SU-DHL-6 (cell line): Measurements from ENCODE around the gene MS4A10.

ENCODE experiments used
- H2AFZ ChIP-seq: fragments of 200-600 bp; sonication (generic); 2 replicates; pipeline ENCODE4 v1.6.1; 2014; ENCODE audit warnings: low read depth, mild to moderate bottlenecking, moderate library complexity, mixed read lengths, antibody characterized with exemption, low read length; ENCODE audit not compliant: severe bottlenecking
- H3F3A ChIP-seq: fragments of 200-600 bp; shearing (Covaris generic); 2 replicates; pipeline ENCODE4 v1.6.0; 2016; ENCODE audit warnings: antibody characterized with exemption, mild to moderate bottlenecking; ENCODE audit not compliant: insufficient read depth
- H3K27ac ChIP-seq: fragments of 200-600 bp; sonication (generic); 2 replicates; pipeline ENCODE4 v1.5.1; 2016; ENCODE audit warnings: low read depth, mild to moderate bottlenecking, low read length, moderate library complexity, mixed read lengths
- H3K27me3 ChIP-seq: fragments of 200-600 bp; sonication (generic), shearing (Covaris generic); 2 replicates; pipeline ENCODE4 v1.6.0; 2014; ENCODE audit warnings: mild to moderate bottlenecking, low read length
- H3K36me3 ChIP-seq: fragments of 200-600 bp; sonication (generic); 2 replicates; pipeline ENCODE4 v1.6.1; 2014; ENCODE audit warnings: mild to moderate bottlenecking, low read length, mixed read lengths
- H3K4me2 ChIP-seq: fragments of 300-600, 200-600 bp; shearing (Covaris generic), sonication (generic); 2 replicates; pipeline ENCODE4 v1.6.0; 2014; ENCODE audit warnings: low read length, low read depth, mild to moderate bottlenecking; ENCODE audit not compliant: poor library complexity, severe bottlenecking
- H3K4me3 ChIP-seq: fragments of 200-600 bp; sonication (generic); 2 replicates; pipeline ENCODE4 v1.5.1; 2014; ENCODE audit warnings: antibody characterized with exemption, low read length, mild to moderate bottlenecking, mixed read lengths; ENCODE audit not compliant: insufficient read depth, poor library complexity, severe bottlenecking
- H3K79me2 ChIP-seq: fragments of 200-600 bp; sonication (generic); 2 replicates; pipeline ENCODE4 v1.6.1; 2014; ENCODE audit warnings: mild to moderate bottlenecking, low read length, moderate library complexity; ENCODE audit not compliant: insufficient read depth
- H3K9ac ChIP-seq: fragments of 200-600 bp; sonication (generic); 2 replicates; pipeline ENCODE4 v1.7.0; 2014; ENCODE audit warnings: mild to moderate bottlenecking, low read length
- H3K9me2 ChIP-seq: fragments of 200-600 bp; sonication (generic); replicated peaks from 2 replicates; pipeline ENCODE4 v1.6.1; 2014; ENCODE audit warnings: low read length; ENCODE audit not compliant: insufficient read depth
- H3K9me3 ChIP-seq: fragments of 200-600 bp; sonication (generic); 2 replicates; pipeline ENCODE4 v1.6.1; 2014; ENCODE audit warnings: low read length, mixed read lengths; ENCODE audit not compliant: insufficient read depth
- H4K20me1 ChIP-seq: fragments of 200-600 bp; sonication (generic); 2 replicates; pipeline ENCODE4 v1.6.1; 2014; ENCODE audit warnings: low read depth, mild to moderate bottlenecking, antibody characterized with exemption, low read length, moderate library complexity, mixed read lengths
- CTCF ChIP-seq: fragments of 200-600 bp; sonication (generic); IDR thresholded peaks from one replicate; pipeline ENCODE4 v1.5.1; 2017; ENCODE audit warnings: antibody characterized with exemption, mild to moderate bottlenecking, low read length, moderate library complexity; ENCODE audit not compliant: insufficient read depth, poor library complexity, severe bottlenecking
- EZH2phosphoT487 ChIP-seq: fragments of 200-600 bp; sonication (generic), shearing (Covaris generic); conservative IDR thresholded peaks from 2 replicates; pipeline ENCODE4 v1.6.1; 2018; ENCODE audit warnings: mild to moderate bottlenecking, antibody characterized with exemption, low read length, moderate library complexity, mixed read lengths

MS4A10 gene

GRCh38 chr11:60848714-60849151 is 63.6 kb downstream of the MS4A10 start:
- Histone ChIP-seq H3K9me3 (no peaks in the 10 kb centered on the region), H3K4me3 (no peak overlapping the region), H4K20me1 (no peaks in the 10 kb centered on the region), H3K27ac (no peak overlapping the region), H3K27me3 (no peaks in the 10 kb centered on the region), H3F3A (no peaks in the 10 kb centered on the region), H2AFZ (no peak overlapping the region), H3K79me2 (peaks cover 25% of the 10 kb centered on the region), H3K9me2 (no peaks in the 10 kb centered on the region), H3K36me3 (no peaks in the 10 kb centered on the region), H3K4me2 (no peak overlapping the region), H3K9ac (no peak overlapping the region)
- TF ChIP-seq CTCF (no peak), EZH2phosphoT487 (no peak)

DNA sequence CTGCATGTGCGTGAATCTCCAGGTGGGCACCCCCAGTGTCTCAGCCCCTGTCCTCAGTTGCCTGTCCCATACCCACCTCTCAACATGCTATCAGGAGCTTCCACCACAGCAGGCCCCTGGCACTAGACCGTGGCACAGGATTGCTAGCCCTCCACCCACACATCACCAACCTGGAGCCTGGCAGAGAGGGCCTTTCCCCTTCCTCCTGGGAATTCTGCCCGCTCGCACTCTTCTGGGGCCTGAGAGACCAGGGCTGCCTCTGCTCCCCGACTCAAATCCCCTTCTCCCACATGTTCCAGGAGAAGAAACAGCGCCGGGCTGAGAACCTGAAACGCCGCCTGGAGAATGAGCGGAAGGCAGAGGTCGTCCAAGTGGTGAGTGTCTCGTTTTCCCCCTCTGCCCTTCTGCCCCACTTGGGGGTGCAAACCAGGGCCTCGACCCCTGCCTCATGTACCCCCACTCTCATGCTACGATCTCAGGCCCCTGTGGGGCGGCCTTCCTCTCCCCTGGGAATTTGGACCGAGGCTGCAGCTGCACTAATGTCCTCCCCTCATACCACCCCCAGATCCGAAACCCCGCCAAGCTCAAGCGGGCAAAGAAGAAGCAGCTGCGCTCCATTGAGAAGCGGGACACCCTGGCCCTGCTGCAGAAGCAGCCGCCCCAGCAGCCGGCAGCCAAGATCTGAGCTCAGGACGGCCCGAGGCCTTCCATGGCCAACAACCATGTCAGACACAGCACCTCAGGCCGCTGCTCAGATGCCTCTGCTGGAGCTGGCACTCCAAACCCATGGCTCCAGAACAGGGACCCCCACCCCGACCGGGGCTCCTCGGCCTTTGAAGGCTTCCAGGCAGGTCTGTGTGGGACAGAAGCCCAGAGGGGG is 64.7 kb downstream of the MS4A10 start:
- no peak overlapping the region for H3K9ac ChIP-seq
- H3K27me3 ChIP-seq, result no peaks in the 10 kb centered on the region
- no peaks in the 10 kb centered on the region for H3K9me3 ChIP-seq
- no peaks in the 10 kb centered on the region for H3K36me3 ChIP-seq
- TF ChIP-seq EZH2phosphoT487 (no peak), CTCF (no peak)
- no peak overlapping the region for H3K4me2 ChIP-seq
- H4K20me1 ChIP-seq, result no peaks in the 10 kb centered on the region
- no peak overlapping the region for H3K27ac ChIP-seq
- no peak overlapping the region for H3K4me3 ChIP-seq
- peaks cover 14% of the 10 kb centered on the region for H3K79me2 ChIP-seq
- no peaks in the 10 kb centered on the region for H3F3A ChIP-seq
- no peak overlapping the region for H2AFZ ChIP-seq
- H3K9me2 ChIP-seq, result no peaks in the 10 kb centered on the region
